NOMO-1 (cell line): Measurements from ENCODE around the gene KIAA0825.

Experiments
- DNase-seq, 2 experiments: peaks; one replicate each; lab custom pipeline; 2025; ENCODE audit not compliant: unreplicated experiment in 2 of 2; lab: John Stamatoyannopoulos, UW

KIAA0825 gene

DNA sequence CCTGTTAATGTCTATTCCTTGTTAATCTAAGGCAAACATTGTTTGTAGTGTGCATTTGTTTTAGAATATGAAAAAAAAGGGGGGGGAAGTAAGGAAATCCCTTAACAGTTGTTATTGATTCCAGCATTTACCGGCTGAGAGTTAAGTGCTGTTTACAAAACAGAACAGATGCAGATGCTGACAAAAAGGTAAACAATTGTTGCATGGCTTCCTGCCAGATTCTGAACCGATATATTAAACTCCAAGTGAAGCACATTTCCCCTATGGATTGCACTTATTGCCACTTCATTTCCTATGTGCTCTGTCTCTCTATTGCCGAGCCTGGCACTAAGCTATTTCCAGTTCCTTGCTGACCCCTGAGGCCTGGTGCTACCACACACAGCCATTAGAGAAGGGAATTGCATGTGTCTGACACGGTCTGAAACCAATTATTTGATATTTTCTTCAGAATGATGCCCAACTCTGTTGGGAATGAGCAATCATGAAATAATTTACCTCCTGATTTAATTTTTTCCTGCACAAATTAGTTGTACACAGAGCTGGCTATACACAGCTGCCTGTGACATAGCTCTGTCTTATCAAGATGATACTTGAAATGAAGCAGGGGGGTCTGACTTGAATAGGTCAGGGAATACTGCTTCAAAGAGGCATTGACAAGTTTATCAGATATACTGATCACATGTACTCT lies 109.8 kb downstream of the KIAA0825 start:
- no peak for DNase-seq

DNA sequence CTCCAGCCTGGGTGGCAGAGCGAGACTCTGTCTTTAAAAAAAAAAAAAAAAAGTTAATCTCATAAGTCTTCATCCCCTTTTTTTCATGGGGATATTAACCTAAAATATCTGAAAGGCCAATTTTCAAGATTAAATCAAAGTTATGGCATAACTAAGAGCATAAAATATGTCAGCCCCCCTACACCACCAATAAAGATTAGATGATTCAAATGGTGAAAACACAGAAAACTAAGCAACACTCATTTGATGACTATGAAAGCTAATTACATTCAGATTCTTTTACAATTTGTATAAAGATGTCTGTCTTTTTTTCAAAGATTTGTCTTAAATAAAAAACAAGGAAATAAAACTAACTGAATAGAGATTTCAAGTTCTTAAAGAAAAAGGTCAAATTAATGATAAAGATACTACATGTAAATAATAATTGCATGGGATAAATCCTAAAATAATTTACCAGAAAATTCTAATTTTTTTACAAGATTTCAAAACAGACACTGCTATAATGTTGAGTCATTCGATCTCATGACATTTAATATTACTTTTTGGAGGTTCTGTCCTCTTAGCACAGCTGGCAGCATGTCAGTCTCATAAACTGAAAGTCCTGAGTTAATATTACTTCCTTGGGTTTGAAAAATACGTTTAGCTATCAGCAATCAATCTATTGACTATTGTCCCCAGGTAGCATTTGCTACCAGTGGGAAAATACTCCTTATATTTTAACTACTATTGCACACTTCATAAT lies 112.9 kb downstream of the KIAA0825 start:
- no peak for DNase-seq

DNA sequence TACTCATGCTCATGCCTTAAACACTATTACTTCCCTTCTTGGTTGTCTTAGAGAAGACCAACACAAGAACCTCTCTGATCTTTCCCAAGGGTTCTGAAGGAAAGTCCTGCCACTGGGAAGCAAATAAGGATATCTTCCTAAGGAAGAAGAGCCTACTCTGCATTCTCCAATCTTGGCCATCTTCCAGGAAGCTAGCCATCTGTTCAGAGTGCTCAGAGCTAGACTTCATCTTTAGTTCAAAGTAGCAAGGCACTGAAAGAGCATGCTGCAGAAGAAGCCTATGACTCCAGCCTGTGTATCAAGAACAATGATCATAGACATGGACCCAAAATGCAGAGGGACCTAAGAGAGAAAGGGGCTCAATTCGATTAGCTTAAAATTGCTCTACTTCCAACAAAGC lies 114.7 kb downstream of the KIAA0825 start:
- DNase-seq: no peak

DNA sequence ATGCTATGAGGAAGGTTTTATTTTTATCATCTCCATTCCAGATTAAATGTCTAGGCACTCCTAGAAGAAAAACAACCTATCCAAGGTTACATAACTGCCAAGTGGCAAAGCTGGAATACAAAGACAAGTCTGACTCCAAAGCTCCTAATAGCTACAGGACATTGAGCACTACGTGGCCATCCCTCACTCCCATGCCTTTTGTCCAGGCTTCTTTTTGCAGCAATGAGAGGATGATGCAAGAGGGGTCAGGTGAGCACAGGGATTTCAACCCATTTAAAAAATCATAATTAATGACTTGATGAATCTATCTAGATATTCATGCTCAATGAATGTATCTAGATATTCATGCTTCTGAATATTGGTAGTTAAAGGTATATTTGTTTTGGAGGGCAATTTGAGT lies 117.0 kb downstream of the KIAA0825 start:
- DNase-seq: no peak

DNA sequence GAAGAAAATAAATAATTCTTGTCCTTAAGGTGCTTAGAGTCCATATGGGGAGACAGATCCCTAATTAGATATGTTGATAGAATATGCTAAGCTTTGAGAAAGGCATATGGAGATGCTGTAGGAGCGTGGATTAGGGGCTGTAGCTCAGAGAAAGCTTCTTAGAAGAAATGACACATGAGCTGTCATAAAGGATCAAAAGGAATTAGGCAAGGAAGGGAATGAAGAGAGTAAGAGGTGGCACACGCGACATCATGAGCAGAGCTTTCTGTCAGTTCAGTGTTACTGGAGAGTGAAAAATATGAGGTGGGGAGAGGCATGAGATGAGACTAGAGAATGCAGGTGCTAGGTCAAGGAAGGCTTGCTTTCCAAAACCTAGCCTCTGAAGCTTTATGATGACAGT lies 118.6 kb downstream of the KIAA0825 start:
- DNase-seq: no peak

DNA sequence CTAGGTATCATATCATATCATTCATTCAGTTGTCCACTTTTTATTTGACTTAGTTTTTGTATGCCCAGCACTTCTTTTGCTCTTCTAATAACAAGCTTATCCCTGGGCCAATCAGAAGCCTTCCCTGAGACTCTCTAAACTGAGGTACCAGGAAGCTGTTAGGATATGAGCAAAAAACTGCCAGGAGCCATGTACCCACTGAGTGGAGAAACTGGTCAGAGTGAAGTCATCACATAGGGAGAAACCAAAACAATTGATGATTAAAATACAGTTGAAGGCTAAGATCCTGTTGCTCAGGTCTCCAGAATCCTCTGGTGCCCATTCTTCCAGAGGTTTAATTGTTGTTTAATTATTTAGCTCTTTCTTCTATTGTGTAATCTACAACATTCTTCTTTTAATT lies 120.2 kb downstream of the KIAA0825 start:
- DNase-seq: no peak

DNA sequence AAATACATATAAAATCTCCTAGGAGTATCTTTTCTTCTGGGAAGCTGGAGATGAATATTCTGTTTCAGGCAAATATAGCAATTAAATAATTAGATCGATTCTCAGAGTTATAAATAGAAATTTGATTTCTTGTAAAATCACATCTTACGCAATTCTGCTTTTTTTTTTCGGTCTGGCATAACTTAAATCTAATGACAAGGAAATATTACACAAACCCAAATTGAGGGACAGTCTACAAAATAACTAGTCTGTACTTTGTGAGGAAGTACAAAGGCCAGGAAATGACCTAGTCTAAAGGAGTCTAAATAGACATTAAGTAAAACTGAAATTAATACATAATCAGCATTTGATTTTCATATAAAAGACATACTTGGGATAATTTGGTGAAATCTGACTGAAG lies 133.3 kb downstream of the KIAA0825 start:
- DNase-seq: peak; percentile 45 to 82

DNA sequence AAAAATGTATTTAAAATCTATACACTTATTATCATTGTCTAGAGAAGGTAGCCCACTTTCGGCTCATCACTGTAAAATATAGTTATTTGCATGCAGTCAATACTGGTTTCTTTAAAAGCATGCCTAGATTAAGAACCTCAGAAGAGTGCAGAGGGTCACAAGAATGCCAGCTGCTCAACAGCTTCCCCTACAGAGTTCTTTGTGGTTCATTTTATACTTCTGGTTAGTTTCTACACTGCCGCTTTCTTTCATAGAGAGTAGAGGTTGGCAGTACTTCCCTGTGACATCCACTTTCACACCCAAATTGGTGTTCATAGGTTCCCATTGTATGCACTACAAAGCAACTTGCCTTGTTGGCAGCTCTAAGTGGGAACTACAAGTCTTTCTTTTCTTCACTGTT lies 137.3 kb downstream of the KIAA0825 start:
- peak in 1 of 2 experiments; percentile 70 for DNase-seq

DNA sequence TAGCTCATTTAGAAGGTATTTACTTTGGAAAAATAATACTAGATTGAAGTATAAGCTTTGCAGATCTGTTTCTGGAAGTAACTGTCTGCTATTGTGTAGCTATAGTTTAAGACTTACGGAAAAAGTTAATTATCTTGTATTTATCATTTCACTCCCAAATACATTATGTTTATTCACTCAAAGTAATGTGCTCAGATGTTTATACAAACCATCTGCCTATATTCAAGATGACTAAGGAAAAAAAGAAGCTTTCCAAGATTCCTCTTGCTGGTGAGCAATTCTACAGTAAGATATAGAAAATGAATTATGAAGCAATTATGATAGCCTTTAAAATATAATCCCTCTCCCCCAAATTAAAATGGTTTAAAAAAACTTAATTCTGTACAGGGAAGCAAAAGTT lies 137.9 kb downstream of the KIAA0825 start:
- DNase-seq: no peak

DNA sequence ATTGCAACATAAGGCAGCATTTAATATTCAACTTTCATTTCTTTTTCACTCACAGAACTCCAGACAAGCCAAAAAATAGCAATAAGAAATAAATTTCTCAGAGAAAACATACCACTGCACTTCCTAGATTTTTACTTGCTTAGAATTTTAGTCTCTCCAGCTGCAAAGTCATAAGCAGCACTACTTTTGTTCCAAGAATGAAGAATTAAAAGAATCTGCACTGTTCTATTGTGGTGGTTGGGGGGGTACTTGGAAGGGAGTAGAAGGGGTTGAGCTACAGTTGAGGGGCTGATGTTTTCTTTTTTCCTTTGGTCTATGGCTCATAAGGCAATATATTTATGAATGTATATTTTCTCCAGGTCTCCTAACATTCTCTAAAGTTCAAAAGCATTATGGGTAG lies 144.5 kb downstream of the KIAA0825 start:
- no peak for DNase-seq

DNA sequence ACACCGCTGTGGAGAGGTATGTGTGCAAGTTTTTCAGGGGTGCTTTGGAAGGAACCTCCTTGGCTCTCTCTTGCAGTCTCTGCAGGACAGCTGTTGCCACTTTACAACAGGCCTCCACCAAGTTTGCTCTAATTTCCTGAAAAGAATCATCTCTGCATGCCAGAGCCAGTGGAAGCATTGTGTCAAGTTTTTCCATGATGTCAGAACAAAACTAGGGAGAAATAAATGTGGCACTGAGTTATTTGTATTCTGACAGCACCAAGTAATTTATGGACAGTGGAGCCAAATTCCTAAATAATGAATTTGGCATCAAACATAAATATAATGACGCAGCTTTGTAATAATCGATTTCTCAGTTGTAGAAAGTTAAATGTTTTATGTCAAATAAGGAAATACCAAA lies 146.9 kb downstream of the KIAA0825 start:
- DNase-seq: no peak

DNA sequence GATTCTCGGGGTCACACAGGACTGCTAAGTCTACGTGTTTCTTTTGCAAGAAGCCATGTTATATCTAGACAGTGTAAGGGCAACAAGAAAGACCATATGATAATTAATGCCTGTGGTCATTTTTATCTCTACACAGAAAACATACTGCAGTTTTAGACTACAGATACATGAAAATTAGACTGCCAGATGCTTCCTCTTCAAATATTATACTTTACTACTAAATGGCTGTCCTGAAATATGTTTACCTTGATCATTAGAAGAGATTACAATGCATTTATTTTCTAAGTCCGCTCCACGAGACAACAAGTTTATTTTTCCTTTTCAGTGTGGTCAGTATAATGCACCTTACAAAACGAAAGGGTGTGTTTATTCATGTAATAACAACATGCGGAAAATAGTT lies 147.6 kb downstream of the KIAA0825 start:
- no peak for DNase-seq

DNA sequence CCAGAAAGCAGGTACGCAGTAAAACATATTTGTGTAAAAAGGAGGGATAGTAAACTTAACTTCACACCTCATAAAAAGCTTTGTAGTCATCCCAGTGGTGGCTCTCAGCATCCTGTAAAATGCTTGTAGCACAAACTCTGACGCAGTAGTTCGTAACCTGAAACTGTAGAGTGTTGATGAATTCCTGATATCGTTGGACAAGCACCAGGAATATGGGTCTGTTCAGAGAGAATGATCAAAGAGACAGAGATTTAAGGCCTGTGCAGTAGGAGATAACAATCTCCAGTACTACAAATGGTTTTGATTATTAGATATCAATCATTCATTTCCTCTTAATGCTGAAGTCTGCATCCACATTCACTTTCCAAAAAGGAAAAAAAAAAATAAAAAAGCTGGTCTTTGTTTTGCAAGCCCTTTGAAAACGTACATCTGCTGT lies 148.5 kb downstream of the KIAA0825 start:
- DNase-seq: no peak

DNA sequence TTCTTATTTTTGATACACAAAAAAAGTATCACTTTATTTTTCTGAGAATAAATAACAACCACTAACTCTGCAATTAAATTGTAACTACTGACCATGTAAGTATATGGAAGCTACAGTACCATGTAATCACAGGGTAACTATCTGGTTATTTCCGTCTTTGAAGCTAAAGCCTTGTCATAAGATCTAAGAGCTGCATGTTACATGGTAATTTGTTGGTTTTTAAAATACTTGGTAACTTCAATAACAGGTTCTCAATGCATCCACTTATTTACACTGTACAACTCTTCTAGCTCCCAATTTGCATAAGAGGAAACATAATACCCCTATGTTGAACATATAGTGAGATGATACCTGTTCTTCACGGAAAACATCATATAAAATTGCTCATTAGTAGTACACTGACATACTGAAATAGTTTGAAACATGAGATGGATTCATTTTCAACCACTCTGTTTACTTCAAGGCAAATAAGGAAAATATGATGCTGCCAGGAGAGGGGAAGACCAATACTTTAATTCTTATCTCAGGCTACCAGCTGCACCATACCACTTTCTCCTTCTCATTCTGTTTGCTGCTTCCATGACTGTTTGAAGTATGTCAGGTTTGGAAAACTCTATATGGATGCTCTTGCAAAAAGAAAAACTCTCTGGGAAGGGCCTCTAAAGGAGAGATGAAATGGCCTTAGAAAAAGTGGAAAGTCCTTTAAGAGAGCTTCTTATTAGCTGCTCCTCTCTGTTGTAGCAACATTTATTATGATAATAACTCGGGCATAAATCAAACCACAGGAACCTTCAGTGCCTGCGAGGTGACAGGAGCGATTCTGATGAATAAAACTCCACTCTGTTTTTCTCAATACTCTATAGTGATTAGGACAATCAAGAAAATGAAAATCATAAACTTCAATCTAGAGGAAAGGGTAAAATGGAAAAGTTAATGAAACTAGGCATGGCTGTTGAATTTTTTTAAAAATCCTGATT lies 150.2 kb downstream of the KIAA0825 start:
- no peak for DNase-seq

DNA sequence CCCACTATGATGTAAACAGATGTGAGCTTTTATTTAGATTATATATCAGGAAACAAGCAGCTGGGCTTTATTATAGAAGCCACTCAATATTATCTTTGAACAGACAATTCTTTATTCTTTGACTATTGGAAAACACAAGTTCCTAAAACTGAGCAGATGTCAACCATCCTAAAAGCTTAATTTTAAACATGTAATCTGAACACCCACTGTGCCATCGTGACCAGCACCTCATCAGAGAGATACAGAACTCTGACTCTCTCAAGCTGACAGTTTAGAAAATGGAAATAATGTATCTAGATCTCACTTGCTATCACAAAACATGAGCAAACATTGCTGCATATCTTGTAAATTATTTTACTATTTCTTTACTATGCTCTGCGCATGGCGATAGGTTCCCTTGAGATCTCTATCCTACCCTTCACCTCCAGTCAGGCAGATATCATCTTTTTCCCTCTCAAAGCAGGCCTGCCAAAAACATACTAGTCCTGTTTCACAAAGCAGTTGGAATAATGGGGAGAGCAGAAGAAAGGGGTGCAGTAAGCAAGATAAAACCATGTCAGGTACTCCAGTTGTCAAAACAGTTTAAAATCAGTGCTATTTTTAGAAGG lies 151.0 kb downstream of the KIAA0825 start:
- DNase-seq: no peak

DNA sequence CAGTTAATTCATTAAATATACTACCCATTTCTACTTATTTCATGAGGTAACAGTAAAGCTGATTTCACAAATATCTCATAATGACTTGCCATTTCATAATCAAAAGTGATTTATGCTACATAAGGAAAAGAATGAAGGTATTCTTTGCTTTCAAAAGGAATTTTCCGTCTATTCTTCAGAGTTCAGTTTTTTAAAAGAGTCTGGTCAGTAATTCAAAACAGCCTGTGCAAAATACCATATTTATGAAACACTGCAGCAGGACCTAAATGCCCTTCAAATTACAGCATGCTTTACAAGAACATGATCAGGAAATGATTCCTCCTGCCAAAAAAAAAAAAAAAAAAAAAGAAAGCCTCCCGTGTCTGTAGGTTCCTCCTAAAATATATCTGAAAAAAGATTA lies 154.7 kb downstream of the KIAA0825 start:
- no peak for DNase-seq

DNA sequence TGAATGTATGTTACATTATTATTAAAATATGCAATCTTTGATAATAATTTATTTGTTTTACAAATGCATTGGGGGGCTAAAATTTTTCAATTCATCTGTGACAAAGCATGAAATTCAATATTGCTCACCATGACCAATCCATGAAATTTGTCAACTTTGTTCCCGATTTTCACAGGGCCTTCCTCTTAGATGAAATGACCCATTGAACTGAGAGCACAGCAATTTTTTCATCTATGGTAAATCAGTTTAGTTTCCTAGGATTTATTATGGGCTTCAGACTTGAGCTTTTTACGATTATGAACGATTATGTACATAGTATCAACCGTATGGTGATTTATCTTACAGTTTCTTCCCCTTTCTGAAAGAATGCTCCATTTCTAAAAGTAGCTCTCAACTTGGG lies 157.3 kb downstream of the KIAA0825 start:
- DNase-seq: peak in 1 of 2 experiments; percentile 6

DNA sequence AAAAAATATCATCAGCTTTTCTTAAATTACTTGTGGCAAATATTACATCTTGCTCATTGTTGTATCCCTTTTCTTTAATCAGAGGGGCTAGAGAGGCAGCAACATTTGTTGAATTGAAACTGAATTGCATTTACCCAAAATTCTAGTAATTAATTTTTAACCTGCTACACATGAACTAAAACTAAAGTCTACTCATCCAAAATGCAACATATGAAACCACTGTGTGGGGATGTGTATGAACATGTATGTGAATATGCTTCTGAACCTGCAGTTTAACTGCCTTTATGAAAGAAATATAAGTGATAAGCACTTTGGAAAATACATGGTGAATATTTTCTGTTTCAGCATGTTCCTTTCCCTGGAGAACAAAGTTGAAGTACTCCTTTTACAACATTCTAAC lies 158.5 kb downstream of the KIAA0825 start:
- DNase-seq: no peak

DNA sequence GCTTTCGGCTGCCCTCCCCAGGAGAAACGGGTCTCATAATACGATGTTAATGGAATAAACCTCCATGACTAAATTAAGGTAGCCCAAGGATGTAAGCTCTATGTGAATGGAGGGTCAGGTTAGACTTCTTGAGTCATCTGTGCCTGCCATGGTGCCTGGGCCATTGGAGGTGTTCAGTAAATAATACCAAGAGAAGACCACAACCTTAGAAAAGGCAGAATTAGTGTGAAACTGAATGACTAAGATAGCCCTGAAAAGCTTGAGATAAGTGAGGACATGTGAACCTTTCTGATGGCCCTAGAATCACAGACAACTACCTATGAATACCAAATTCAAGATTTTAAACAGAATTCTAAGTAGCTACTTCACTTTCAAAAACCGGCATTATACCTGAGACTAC lies 160.6 kb downstream of the KIAA0825 start:
- no peak for DNase-seq

DNA sequence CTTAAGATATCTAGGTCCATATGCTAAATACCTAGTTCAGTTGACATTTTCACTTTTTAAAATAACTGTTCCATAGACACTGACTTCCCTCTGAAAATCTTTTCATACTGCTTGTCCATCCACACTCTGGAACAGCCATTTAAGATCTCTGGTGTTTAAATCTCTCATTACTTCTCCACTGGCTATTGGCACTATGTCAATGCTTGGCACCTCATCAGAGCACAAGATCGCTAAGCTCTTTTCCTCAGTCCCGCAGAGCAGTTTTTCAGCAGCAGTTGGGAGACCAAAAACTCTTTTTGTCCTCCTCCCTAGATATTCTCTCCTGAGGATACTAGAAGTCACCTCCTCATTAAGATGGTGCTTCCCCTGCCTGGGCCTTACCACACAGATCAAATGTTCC lies 172.7 kb downstream of the KIAA0825 start:
- DNase-seq: no peak

DNA sequence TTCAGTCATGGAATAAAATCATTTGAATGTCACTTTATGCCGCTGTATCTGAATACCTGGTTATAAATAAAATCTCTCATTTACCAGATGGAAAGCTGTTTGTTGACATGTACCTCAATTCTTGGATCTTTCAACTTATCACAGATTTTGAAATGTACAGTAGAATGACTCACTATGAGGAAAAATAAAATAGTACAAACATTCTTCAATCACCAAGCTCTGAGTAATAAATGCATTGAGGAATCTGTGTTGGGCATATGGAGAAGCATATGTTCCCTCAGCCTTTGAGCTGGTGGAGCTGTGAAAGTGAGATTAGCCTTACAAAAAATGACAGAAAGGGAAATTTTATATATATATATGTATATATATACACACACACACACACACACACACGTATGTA lies 175.4 kb downstream of the KIAA0825 start:
- DNase-seq: no peak
